Stimulated activated CD8-positive, alpha-beta memory T cell treated with anti-CD3 and anti-CD28 coated beads, Interleukin-4, amount 100 ng/mL, for 24 hours (primary cell): ENCODE measurements around the gene EPHA6.
"Not testable (repeated sequence)": the region's sequence is repeated elsewhere in the genome, so short reads cannot be mapped to it uniquely, and the experiment has no call there.

Experiments
- DNase-seq: peaks from one replicate; pipeline ENCODE4 v3.0.0-alpha.2; 2020; ENCODE audit warnings: low read depth

Gene EPHA6

GRCh38 chr3:97470481-97470880 is 656.1 kb downstream of the EPHA6 start:
- no peak for DNase-seq

- DNase-seq = no peak
These were observed 665.3 kb downstream of the EPHA6 start for GRCh38 chr3:97479740-97480139.

- DNase-seq = not testable (repeated sequence)
These were observed 666.4 kb downstream of the EPHA6 start for GRCh38 chr3:97480696-97481289.

GRCh38 chr3:97481416-97481815 is 667.0 kb downstream of the EPHA6 start:
- no peak for DNase-seq

GRCh38 chr3:97485206-97485605 is 670.8 kb downstream of the EPHA6 start:
- DNase-seq = no peak

- no peak for DNase-seq
These were observed 673.2 kb downstream of the EPHA6 start for GRCh38 chr3:97487587-97487986.

GRCh38 chr3:97488741-97489140 is 674.3 kb downstream of the EPHA6 start:
- DNase-seq = no peak

- no peak for DNase-seq
These were observed 681.5 kb downstream of the EPHA6 start for GRCh38 chr3:97495896-97496295.

- DNase-seq = no peak
These were observed 682.7 kb downstream of the EPHA6 start for GRCh38 chr3:97497138-97497537.

- DNase-seq = no peak
These were observed 690.1 kb downstream of the EPHA6 start for GRCh38 chr3:97504463-97504862.

- no peak for DNase-seq
These were observed 696.4 kb downstream of the EPHA6 start for GRCh38 chr3:97510795-97511194.

GRCh38 chr3:97515076-97515475 is 700.7 kb downstream of the EPHA6 start:
- no peak for DNase-seq

- no peak for DNase-seq
These were observed 716.3 kb downstream of the EPHA6 start for GRCh38 chr3:97530691-97531090.

GRCh38 chr3:97547573-97547972 is 733.2 kb downstream of the EPHA6 start:
- DNase-seq = not testable (repeated sequence)

GRCh38 chr3:97550408-97550807 is 736.0 kb downstream of the EPHA6 start:
- DNase-seq = no peak

GRCh38 chr3:97552186-97552585 is 737.8 kb downstream of the EPHA6 start:
- DNase-seq = no peak

- no peak for DNase-seq
These were observed 761.3 kb downstream of the EPHA6 start for GRCh38 chr3:97575742-97576141.

- DNase-seq = no peak
These were observed 761.8 kb downstream of the EPHA6 start for GRCh38 chr3:97576221-97576620.

GRCh38 chr3:97579365-97579764 is 765.0 kb downstream of the EPHA6 start:
- no peak for DNase-seq

- DNase-seq = no peak
These were observed 796.2 kb downstream of the EPHA6 start for GRCh38 chr3:97610626-97611025.

GRCh38 chr3:97612632-97613031 is 798.2 kb downstream of the EPHA6 start:
- no peak for DNase-seq

GRCh38 chr3:97613139-97613538 is 798.7 kb downstream of the EPHA6 start:
- DNase-seq = no peak

- not testable (repeated sequence) for DNase-seq
These were observed 806.1 kb downstream of the EPHA6 start for GRCh38 chr3:97620514-97620913.

GRCh38 chr3:97636465-97636864 is 822.1 kb downstream of the EPHA6 start:
- DNase-seq = no peak

GRCh38 chr3:97646932-97647331 is 832.5 kb downstream of the EPHA6 start:
- no peak for DNase-seq
